Esophagus muscularis mucosa (tissue), 4 donors: ENCODE results near the gene CTSW. TPM values are rescaled to one million over a fixed set of nuclear protein-coding genes. Genes with fewer than 3 reads are reported as not detected.

ENCODE experiments used
- DNase-seq: peaks from one replicate; pipeline ENCODE4 v3.0.0-alpha.2; 2017; ENCODE audit errors: extremely low spot score
- H3K27ac ChIP-seq, 4 donors: fragments of 200-600 bp; sonication (generic); replicated peaks in 1 of 4; 1 replicate in 3 of 4; 2 replicates in 1 of 4; pipeline ENCODE4 v1.5.1; 2016 to 2019; ENCODE audit warnings: mild to moderate bottlenecking in 1 of 4
- H3K27me3 ChIP-seq, 4 donors: fragments of 200-600 bp; sonication (generic); one replicate each; pipeline versions ENCODE4 v1.5.1 to v1.6.0; 2016 to 2019
- H3K36me3 ChIP-seq, 4 donors: fragments of 200-600 bp; sonication (generic); one replicate each; pipeline ENCODE4 v1.5.1; 2016 to 2019
- H3K4me1 ChIP-seq, 4 donors: fragments of 200-600 bp; sonication (generic); one replicate each; pipeline ENCODE4 v1.5.1; 2016 to 2019
- H3K4me3 ChIP-seq, 4 donors: fragments of 200-600 bp; sonication (generic); 1 replicate in 2 of 4; 2 replicates in 2 of 4; pipeline ENCODE4 v1.5.1; 2016 to 2019; ENCODE audit warnings: mild to moderate bottlenecking in 4 of 4, moderate library complexity in 1 of 4
- H3K9me3 ChIP-seq, 4 donors: fragments of 200-600 bp; sonication (generic); 1 replicate in 3 of 4; 2 replicates in 1 of 4; pipeline ENCODE4 v1.5.1; 2016 to 2019
- CTCF ChIP-seq, 3 experiments: fragments of 200-600 bp in 2 of 3; fragments of 450-650 bp in 1 of 3; sonication (generic) in 2 of 3; IDR thresholded peaks; one replicate each; pipeline ENCODE4 v1.5.1; 2017 to 2019; ENCODE audit warnings: antibody characterized with exemption in 3 of 3, mild to moderate bottlenecking in 2 of 3, moderate library complexity in 1 of 3
- EP300 ChIP-seq: sonication (generic); formaldehyde crosslinking; IDR thresholded peaks from one replicate; pipeline ENCODE4 v1.6.1; 2017; ENCODE audit warnings: antibody characterized with exemption
- POLR2A ChIP-seq: fragments of 450-650 bp; IDR thresholded peaks from one replicate; pipeline ENCODE4 v1.6.1; 2017; ENCODE audit warnings: antibody characterized with exemption, moderate library complexity, mild to moderate bottlenecking, low read depth
- POLR2AphosphoS5 ChIP-seq, 2 donors: sonication (generic); formaldehyde crosslinking; IDR thresholded peaks; one replicate each; pipeline ENCODE4 v1.6.1; 2017; ENCODE audit warnings: antibody characterized with exemption in 2 of 2
- WGBS: methylation state at CpG from one replicate; pipeline ENCODE4 v1.1.5; 2018; 5-methylcytosine and 5-hydroxymethylcytosine counted together
- intact Hi-C: fragments of 100-400 bp; cut with DNase I; formaldehyde crosslinking; loops from one replicate; pipeline ENCODE4 v1.15.1; 2023
- total RNA-seq, 4 donors: library from RNA; depleted of rRNA; stranded (reverse); fragments of >200 nt; gene quantifications; one replicate each; pipeline versions ENCODE4 v1.1.0 to v1.2.1, GENCODE V29; 2016

Gene CTSW
- total RNA-seq, 4 donors from 2014 or later, result 0.83 to 2.7 (median 1.5) TPM

GRCh38 chr11:65871811-65872548 lies 7.7 kb upstream of the CTSW start:
- H3K4me1 ChIP-seq, result peaks cover 26 to 62% (median 55%) of the 10 kb centered on the region in 4 donors
- no peaks in the 10 kb centered on the region for H3K9me3 ChIP-seq
- DNase-seq, result no peak
- H3K36me3 ChIP-seq, result peaks cover 0 to 42% (median 32%) of the 10 kb centered on the region in 4 donors
- 31% methylated on average over 20 of the region's 26 CpGs for WGBS
- intact Hi-C loops, result no loop called here
- no peaks in the 10 kb centered on the region for H3K27me3 ChIP-seq
- H3K4me3 ChIP-seq, result peak overlapping the region; percentile 64 to 83 (median 74)
- TF ChIP-seq POLR2AphosphoS5 (IDR thresholded peaks at IDR 0.05) (no peak), POLR2A (no peak), EP300 (no peak), CTCF (IDR thresholded peaks at IDR 0.05) (no peak)
- H3K27ac ChIP-seq, result peak overlapping the region; percentile 92 to 99 (median 96)

- Histone ChIP-seq H3K4me1 (peaks cover 26 to 54% (median 49%) of the 10 kb centered on the region in 4 donors), H3K9me3 (no peaks in the 10 kb centered on the region), H3K27me3 (no peaks in the 10 kb centered on the region), H3K36me3 (peaks cover 0 to 34% (median 25%) of the 10 kb centered on the region in 4 donors), H3K27ac (peak within 1 kb of the TSS; percentile 92 to 99 (median 96)), H3K4me3 (peak within 1 kb of the TSS; percentile 64 to 83 (median 74))
- WGBS, result 3% methylated on average over 8 of the region's 69 CpGs
- TF ChIP-seq POLR2A (no peak), POLR2AphosphoS5 (IDR thresholded peaks at IDR 0.05) (peak in 1 of 2 donors; percentile 16)
- DNase-seq, result no peak
- intact Hi-C loops, result no loop called here
These were observed 6.9 kb upstream of the CTSW start, which contains the start of gene EFEMP2 for GRCh38 chr11:65872586-65873317. Gene EFEMP2, minus strand, starts transcription at chr11:65872800. Its CDS starts 446 bp downstream, at chr11:65872354.

GRCh38 chr11:65873318-65874156 lies 6.1 kb upstream of the CTSW start:
- H3K4me3 ChIP-seq, result peak overlapping the region; percentile 64 to 83 (median 74)
- peak overlapping the region; percentile 92 to 99 (median 96) for H3K27ac ChIP-seq
- DNase-seq, result peak; percentile 98
- H3K9me3 ChIP-seq, result no peaks in the 10 kb centered on the region
- 27% methylated on average over 16 of the region's 54 CpGs for WGBS
- TF ChIP-seq POLR2AphosphoS5 (IDR thresholded peaks at IDR 0.05) (peak; percentile 98 to 99), EP300 (no peak), POLR2A (peak; percentile 75), CTCF (IDR thresholded peaks at IDR 0.05) (peak in 1 of 3 experiments; percentile 5)
- H3K27me3 ChIP-seq, result no peaks in the 10 kb centered on the region
- intact Hi-C loops, result no loop called here
- H3K4me1 ChIP-seq, result peaks cover 26 to 46% (median 43%) of the 10 kb centered on the region in 4 donors
- peaks cover 0 to 27% (median 17%) of the 10 kb centered on the region in 4 donors for H3K36me3 ChIP-seq

GRCh38 chr11:65880027-65880426 lies 390 bp downstream of the CTSW start:
- TF ChIP-seq EP300 (no peak), POLR2AphosphoS5 (IDR thresholded peaks at IDR 0.05) (no peak), CTCF (IDR thresholded peaks at IDR 0.05) (no peak), POLR2A (no peak)
- 86% methylated on average over 5 of the region's 7 CpGs for WGBS
- Histone ChIP-seq H3K9me3 (no peaks in the 10 kb centered on the region), H3K4me1 (peaks cover 4 to 11% (median 10%) of the 10 kb centered on the region in 4 donors), H3K27me3 (no peaks in the 10 kb centered on the region), H3K36me3 (peaks cover 8 to 33% (median 28%) of the 10 kb centered on the region in 4 donors), H3K4me3 (no peak overlapping the region), H3K27ac (no peak overlapping the region)
- DNase-seq, result no peak
- intact Hi-C loops, result no loop called here
